Sigmoid colon (tissue), 4 donors: Measurements from ENCODE around the gene KMT2E.

ENCODE experiments used
- CTCF ChIP-seq, 4 experiments: fragments of 450-650 bp in 3 of 4; fragments of 200-600 bp in 1 of 4; IDR thresholded peaks; one replicate each; pipeline ENCODE4 v1.5.1; 2016 to 2019; ENCODE audit warnings: antibody characterized with exemption in 4 of 4, mild to moderate bottlenecking in 3 of 4, moderate library complexity in 2 of 4
- EP300 ChIP-seq, 4 donors: sonication (generic); formaldehyde crosslinking; IDR thresholded peaks; one replicate each; pipeline ENCODE4 v1.6.1; 2017; ENCODE audit warnings: antibody characterized with exemption in 4 of 4
- POLR2A ChIP-seq, 2 donors: fragments of 450-650 bp; IDR thresholded peaks; one replicate each; pipeline ENCODE4 v1.6.1; 2016; ENCODE audit warnings: antibody characterized with exemption in 2 of 2, mild to moderate bottlenecking in 2 of 2, moderate library complexity in 2 of 2
- POLR2AphosphoS5 ChIP-seq, 4 donors: sonication (generic); formaldehyde crosslinking; IDR thresholded peaks; one replicate each; pipeline ENCODE4 v1.6.1; 2017; ENCODE audit warnings: antibody characterized with exemption in 4 of 4

GRCh38 chr7:105088456-105088855, 74.5 kb downstream of the KMT2E start:
- no peak for TF ChIP-seq CTCF (IDR thresholded peaks at IDR 0.05)
- TF ChIP-seq POLR2A (IDR thresholded peaks at IDR 0.05): no peak
- TF ChIP-seq EP300 (IDR thresholded peaks at IDR 0.05): no peak
- TF ChIP-seq POLR2AphosphoS5 (IDR thresholded peaks at IDR 0.05): no peak
